Pancreas (tissue), 10 donors: Measurements from ENCODE around the gene NOL4L. TPM values are rescaled to one million over a fixed set of nuclear protein-coding genes. Genes with fewer than 3 reads are reported as not detected.

ENCODE experiments used
- ATAC-seq, 4 donors: fragments of 200-7000 bp; cut with Tn5 transposase; one replicate each; pipeline versions ENCODE4 v1.8.0 to v1.9.1; 2020; ENCODE audit warnings: mild to moderate bottlenecking in 4 of 4, moderate library complexity in 4 of 4
- DNase-seq, 6 donors: peaks; one replicate each; pipeline ENCODE4 v3.0.0-alpha.2; 2020
- FAIRE-seq: peaks from 2 replicates; lab custom pipeline; 2012; peaks lifted over from hg19 to GRCh38; lab: Jason Lieb, UNC
- H3K27ac ChIP-seq, 4 donors: fragments of 200-600 bp; sonication (generic); 1 replicate in 3 of 4; 2 replicates in 1 of 4; pipeline versions ENCODE4 v1.5.0 to v1.8.0; 2020
- H3K27me3 ChIP-seq, 4 donors: fragments of 200-600 bp; one replicate each; pipeline ENCODE4 v1.8.0; 2021
- H3K36me3 ChIP-seq, 3 donors: fragments of 200-600 bp; sonication (generic) in 1 of 3; one replicate each; pipeline versions ENCODE4 v1.5.0 to v1.8.0; 2020 to 2021
- H3K4me1 ChIP-seq, 3 donors: fragments of 200-600 bp; one replicate each; pipeline ENCODE4 v1.8.0; 2021
- H3K4me3 ChIP-seq, 4 donors: fragments of 200-600 bp; sonication (generic) in 2 of 4; one replicate each; pipeline versions ENCODE4 v1.5.0 to v1.8.0; 2020 to 2021
- H3K9me3 ChIP-seq, 4 donors: fragments of 200-600 bp; one replicate each; pipeline ENCODE4 v1.8.0; 2021
- WGBS, 2 donors: extraction: QIAGEN DNeasy Blood & Tissue Kit; methylation state at CpG; one replicate each; pipeline ENCODE4 v1.1.7; 2013; 5-methylcytosine and 5-hydroxymethylcytosine counted together
- intact Hi-C, 3 donors: fragments of 100-400 bp; cut with DNase I; formaldehyde crosslinking; loops; one replicate each; pipeline versions ENCODE4 v1.11.1 to v1.14.2; 2022
- polyA plus RNA-seq, 2 donors: library from polyadenylated mRNA; stranded (reverse); fragments of 200-250 nt; gene quantifications; one replicate each; pipeline ENCODE4 v1.2.3, GENCODE V29; 2013
- total RNA-seq, 6 donors: library from RNA; stranded (reverse); fragmentation: NEBNext Ultra II Directional in 4 of 6; extraction: Animal tissue kit (Norgen Biotek cat#: 25700) in 4 of 6; gene quantifications; one replicate each; pipeline versions ENCODE4 v1.2.1 to v1.2.4, GENCODE V29; 2021 to 2023
- TF ChIP-seq, protein P1 (sequence below), 4 donors: fragments of 200-600 bp; sonication (generic) in 3 of 4; IDR thresholded peaks; one replicate each; pipeline versions ENCODE4 v1.5.0 to v1.8.0; 2021; ENCODE audit warnings: antibody characterized with exemption in 4 of 4
- donor health status: healthy with polysubstance abuse.
- donor health status: DM: no; HTN: no; CAD: no; lungs with moderate emphysema.
- donor health status: DM: no; HTN: no; CAD: no.
- donor health status: control.
- donor health status: control.
- donor health status: Bipolar disorder and iron deficiency.
- donor health status: DM: yes; HTN: yes; CAD: no.
- donor health status: DM: no; HTN: no; CAD: no.
- donor health status: DM: no; HTN: no; CAD: no.
- donor health status: DM: yes; HTN: yes; CAD: no.

The NOL4L gene
- total and polyA plus RNA-seq, 8 donors, result 8.7 to 14.5 (median 10.2) TPM

DNA sequence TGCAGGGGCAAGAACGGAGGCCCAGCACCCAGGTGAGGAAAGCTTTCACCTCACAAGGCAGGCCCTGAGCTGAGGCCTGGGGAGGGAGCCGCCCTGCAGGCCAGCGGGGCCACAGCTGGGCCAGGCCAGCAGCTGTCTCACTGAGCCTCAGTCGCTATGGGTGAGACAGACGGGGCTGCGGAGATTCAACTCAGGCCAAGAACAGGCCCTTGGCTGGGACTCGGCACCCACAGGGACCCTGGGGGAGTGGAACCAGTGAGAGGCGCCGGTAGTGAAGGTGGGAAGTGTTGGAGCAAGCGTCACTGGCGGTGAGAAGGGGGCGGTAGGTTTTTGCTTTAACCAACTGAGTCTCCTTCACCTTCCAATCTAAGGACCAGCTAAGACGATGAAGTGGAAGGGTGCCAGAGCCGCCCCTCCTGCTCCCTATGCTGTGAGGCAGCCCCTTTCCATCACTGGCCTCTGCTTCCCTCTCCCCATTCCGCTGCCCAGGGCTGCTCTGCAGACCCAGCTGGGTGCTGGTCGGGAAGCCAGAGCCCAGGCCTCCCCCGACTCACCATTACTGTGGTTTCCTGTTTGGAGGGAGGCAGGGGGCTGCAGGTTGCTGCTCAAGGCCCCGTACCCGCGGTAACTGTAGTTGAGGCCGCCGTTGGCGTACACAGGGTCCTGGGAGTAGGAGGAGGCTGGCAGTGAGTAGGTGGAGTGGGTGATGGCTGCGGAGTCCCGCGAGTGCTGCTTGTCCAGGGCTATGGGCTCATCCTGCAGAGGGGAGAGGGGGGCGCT lies 133.3 kb downstream of the NOL4L start:
- ATAC-seq (no peak), FAIRE-seq (no peak), DNase-seq (peak in 4 of 6 donors; percentile 13 to 75 (median 45))
- 79 to 84% methylated on average over 25 to 27 of the region's 27 CpGs for WGBS, 2 donors
- Histone ChIP-seq H3K27me3 (no peaks in the 10 kb centered on the region), H3K4me1 (peaks cover 39 to 51% (median 43%) of the 10 kb centered on the region in 3 donors), H3K36me3 (peaks cover 0 to 27% (median 8%) of the 10 kb centered on the region in 3 donors), H3K27ac (peak overlapping the region in 2 of 4 donors; percentile 47 to 71), H3K9me3 (no peaks in the 10 kb centered on the region), H3K4me3 (no peak overlapping the region)
- TF ChIP-seq, protein P1, sequence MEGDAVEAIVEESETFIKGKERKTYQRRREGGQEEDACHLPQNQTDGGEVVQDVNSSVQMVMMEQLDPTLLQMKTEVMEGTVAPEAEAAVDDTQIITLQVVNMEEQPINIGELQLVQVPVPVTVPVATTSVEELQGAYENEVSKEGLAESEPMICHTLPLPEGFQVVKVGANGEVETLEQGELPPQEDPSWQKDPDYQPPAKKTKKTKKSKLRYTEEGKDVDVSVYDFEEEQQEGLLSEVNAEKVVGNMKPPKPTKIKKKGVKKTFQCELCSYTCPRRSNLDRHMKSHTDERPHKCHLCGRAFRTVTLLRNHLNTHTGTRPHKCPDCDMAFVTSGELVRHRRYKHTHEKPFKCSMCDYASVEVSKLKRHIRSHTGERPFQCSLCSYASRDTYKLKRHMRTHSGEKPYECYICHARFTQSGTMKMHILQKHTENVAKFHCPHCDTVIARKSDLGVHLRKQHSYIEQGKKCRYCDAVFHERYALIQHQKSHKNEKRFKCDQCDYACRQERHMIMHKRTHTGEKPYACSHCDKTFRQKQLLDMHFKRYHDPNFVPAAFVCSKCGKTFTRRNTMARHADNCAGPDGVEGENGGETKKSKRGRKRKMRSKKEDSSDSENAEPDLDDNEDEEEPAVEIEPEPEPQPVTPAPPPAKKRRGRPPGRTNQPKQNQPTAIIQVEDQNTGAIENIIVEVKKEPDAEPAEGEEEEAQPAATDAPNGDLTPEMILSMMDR (IDR thresholded peaks at IDR 0.05), result no peak
- intact Hi-C loops, result no loop called here

- no peaks in the 10 kb centered on the region for H3K9me3 ChIP-seq
- no peaks in the 10 kb centered on the region for H3K27me3 ChIP-seq
- peak overlapping the region; percentile 47 to 76 (median 64) for H3K27ac ChIP-seq
- TF ChIP-seq, protein P1 (IDR thresholded peaks at IDR 0.05), result no peak
- whole genome bisulfite sequencing, 2 donors, result 85 to 90% methylated on average over 8 of the region's 8 CpGs
- H3K4me1 ChIP-seq, result peaks cover 37 to 49% (median 45%) of the 10 kb centered on the region in 3 donors
- no peak for ATAC-seq
- peaks cover 0 to 32% (median 8%) of the 10 kb centered on the region in 3 donors for H3K36me3 ChIP-seq
- intact Hi-C loops, result no loop called here
- FAIRE-seq, result no peak
- no peak overlapping the region for H3K4me3 ChIP-seq
- peak in 1 of 6 donors; percentile 38 for DNase-seq
Observed at GRCh38 chr20:32451340-32451681, 133.8 kb downstream of the NOL4L start.

GRCh38 chr20:32450484-32451061 lies 134.6 kb downstream of the NOL4L start:
- H3K9me3 ChIP-seq, result no peaks in the 10 kb centered on the region
- intact Hi-C loops, result no loop called here
- TF ChIP-seq, protein P1 (IDR thresholded peaks at IDR 0.05), result no peak
- 72 to 76% methylated on average over 9 of the region's 9 CpGs for WGBS, 2 donors
- FAIRE-seq (no peak), ATAC-seq (no peak), DNase-seq (peak in 1 of 6 donors; percentile 28)
- H3K27me3 ChIP-seq, result no peaks in the 10 kb centered on the region
- no peak overlapping the region for H3K4me3 ChIP-seq
- H3K4me1 ChIP-seq, result peaks cover 37 to 49% (median 45%) of the 10 kb centered on the region in 3 donors
- H3K27ac ChIP-seq, result peak overlapping the region; percentile 47 to 76 (median 64)
- H3K36me3 ChIP-seq, result peaks cover 0 to 37% (median 8%) of the 10 kb centered on the region in 3 donors

DNA sequence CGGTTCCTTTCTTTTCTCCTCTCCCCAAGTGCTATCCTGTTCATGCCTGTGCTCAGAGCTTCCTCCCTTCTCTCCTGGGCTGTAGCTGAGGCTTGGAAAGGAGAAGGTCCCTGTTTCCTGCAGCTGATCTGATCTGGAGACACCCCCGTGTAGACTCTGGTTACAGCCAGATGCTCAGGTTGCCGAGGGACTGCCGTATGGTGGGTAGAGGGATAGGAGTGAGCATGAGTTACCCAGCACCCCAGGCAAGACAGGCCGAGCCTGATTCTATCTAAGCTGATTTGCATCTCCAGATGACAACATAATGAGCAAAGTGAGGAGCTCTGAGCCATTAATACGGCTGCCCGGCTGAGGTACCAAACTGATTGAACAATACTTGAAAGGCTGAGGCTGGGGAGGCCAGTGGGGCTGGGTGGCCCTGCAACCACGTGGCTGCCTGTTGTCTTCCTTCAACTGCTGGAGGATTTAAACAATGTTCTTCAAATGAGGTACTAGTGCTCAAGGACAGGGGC lies 135.2 kb downstream of the NOL4L start:
- 24 to 35% methylated on average over 8 of the region's 8 CpGs for WGBS, 2 donors
- FAIRE-seq (no peak), DNase-seq (peak in 3 of 6 donors; percentile 16 to 60 (median 25)), ATAC-seq (peak; percentile 4 to 13 (median 9))
- intact Hi-C loops, result no loop called here
- H3K27ac ChIP-seq, result peak overlapping the region; percentile 47 to 76 (median 64)
- peaks cover 0 to 37% (median 8%) of the 10 kb centered on the region in 3 donors for H3K36me3 ChIP-seq
- H3K4me1 ChIP-seq, result peaks cover 37 to 50% (median 45%) of the 10 kb centered on the region in 3 donors
- no peak overlapping the region for H3K4me3 ChIP-seq
- H3K9me3 ChIP-seq, result no peaks in the 10 kb centered on the region
- H3K27me3 ChIP-seq, result no peaks in the 10 kb centered on the region
- TF ChIP-seq, protein P1 (IDR thresholded peaks at IDR 0.05), result no peak
